GM03348 (cell line): ENCODE measurements around the gene POU6F2.
"Not testable (repeated sequence)": the region's sequence is repeated elsewhere in the genome, so short reads cannot be mapped to it uniquely, and the experiment has no call there.

Experiments
- DNase-seq: peaks from one replicate; pipeline ENCODE4 v3.0.0; 2012; ENCODE audit warnings: low spot score

The POU6F2 gene

GRCh38 chr7:39187130-39187529, 209.4 kb downstream of the POU6F2 start:
- DNase-seq: no peak

GRCh38 chr7:39192476-39192875, 214.8 kb downstream of the POU6F2 start:
- DNase-seq: no peak

GRCh38 chr7:39194388-39194787, 216.7 kb downstream of the POU6F2 start:
- not testable (repeated sequence) for DNase-seq

- no peak for DNase-seq
Measured at GRCh38 chr7:39195967-39196366, 218.3 kb downstream of the POU6F2 start.

GRCh38 chr7:39197831-39198230, 220.1 kb downstream of the POU6F2 start:
- no peak for DNase-seq

- no peak for DNase-seq
Measured at GRCh38 chr7:39198556-39198955, 220.8 kb downstream of the POU6F2 start.

GRCh38 chr7:39199006-39199405, 221.3 kb downstream of the POU6F2 start:
- DNase-seq: no peak

- DNase-seq: no peak
Measured at GRCh38 chr7:39199951-39200350, 222.2 kb downstream of the POU6F2 start.

- no peak for DNase-seq
Measured at GRCh38 chr7:39202041-39202440, 224.3 kb downstream of the POU6F2 start.

GRCh38 chr7:39210362-39210761, 232.7 kb downstream of the POU6F2 start:
- DNase-seq: no peak

- no peak for DNase-seq
Measured at GRCh38 chr7:39211581-39211980, 233.9 kb downstream of the POU6F2 start.

- DNase-seq: no peak
Measured at GRCh38 chr7:39212876-39213275, 235.2 kb downstream of the POU6F2 start.

GRCh38 chr7:39217783-39218182, 240.1 kb downstream of the POU6F2 start:
- DNase-seq: no peak

- no peak for DNase-seq
Measured at GRCh38 chr7:39219869-39220268, 242.2 kb downstream of the POU6F2 start.

GRCh38 chr7:39221901-39222300, 244.2 kb downstream of the POU6F2 start:
- DNase-seq: no peak

- DNase-seq: no peak
Measured at GRCh38 chr7:39228946-39229345, 251.2 kb downstream of the POU6F2 start.

GRCh38 chr7:39233851-39234529, 256.3 kb downstream of the POU6F2 start:
- no peak for DNase-seq

- DNase-seq: no peak
Measured at GRCh38 chr7:39238234-39238869, 260.6 kb downstream of the POU6F2 start.

- no peak for DNase-seq
Measured at GRCh38 chr7:39240864-39241263, 263.2 kb downstream of the POU6F2 start.

GRCh38 chr7:39247576-39247975, 269.9 kb downstream of the POU6F2 start:
- DNase-seq: no peak

- no peak for DNase-seq
Measured at GRCh38 chr7:39248041-39248691, 270.5 kb downstream of the POU6F2 start.

- no peak for DNase-seq
Measured at GRCh38 chr7:39248692-39249090, 271.0 kb downstream of the POU6F2 start.

GRCh38 chr7:39249635-39250152, 272.0 kb downstream of the POU6F2 start:
- no peak for DNase-seq
